GM21447 (cell line): ENCODE measurements around the gene SPEF2.

ENCODE experiments used
- ATAC-seq: cut with Tn5 transposase; IDR thresholded peaks from one replicate; pipeline ENCODE4 v1.9.1; 2021; ENCODE audit not compliant: unreplicated experiment

SPEF2 gene

DNA sequence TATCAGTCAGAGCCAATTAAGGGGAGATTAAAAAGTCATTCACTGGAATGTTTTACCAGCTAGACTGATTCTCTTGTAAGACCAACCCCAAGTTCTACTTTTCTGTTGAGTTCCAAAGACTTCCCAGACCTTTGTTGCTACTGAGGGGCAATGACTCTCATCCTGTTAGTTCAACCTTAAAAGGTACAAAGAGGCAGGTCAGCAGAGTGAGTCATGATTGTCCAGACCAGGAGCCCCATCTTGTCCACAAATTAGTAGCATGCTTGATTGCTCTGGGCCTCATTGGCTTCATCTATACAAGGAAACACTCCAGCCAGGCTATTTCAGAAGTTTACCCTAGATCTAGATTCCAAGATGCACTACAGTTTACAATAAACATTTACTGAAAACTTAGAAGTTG, 159.1 kb downstream of the SPEF2 start:
- ATAC-seq, result no peak

GRCh38 chr5:35777358-35778087, 159.9 kb downstream of the SPEF2 start:
- peak; percentile 66 for ATAC-seq

GRCh38 chr5:35778259-35778769, 160.7 kb downstream of the SPEF2 start:
- no peak for ATAC-seq

GRCh38 chr5:35780236-35780635, 162.6 kb downstream of the SPEF2 start:
- ATAC-seq, result no peak

GRCh38 chr5:35781181-35781790, 163.6 kb downstream of the SPEF2 start:
- ATAC-seq, result no peak

GRCh38 chr5:35783551-35783950, 165.9 kb downstream of the SPEF2 start:
- ATAC-seq, result no peak

DNA sequence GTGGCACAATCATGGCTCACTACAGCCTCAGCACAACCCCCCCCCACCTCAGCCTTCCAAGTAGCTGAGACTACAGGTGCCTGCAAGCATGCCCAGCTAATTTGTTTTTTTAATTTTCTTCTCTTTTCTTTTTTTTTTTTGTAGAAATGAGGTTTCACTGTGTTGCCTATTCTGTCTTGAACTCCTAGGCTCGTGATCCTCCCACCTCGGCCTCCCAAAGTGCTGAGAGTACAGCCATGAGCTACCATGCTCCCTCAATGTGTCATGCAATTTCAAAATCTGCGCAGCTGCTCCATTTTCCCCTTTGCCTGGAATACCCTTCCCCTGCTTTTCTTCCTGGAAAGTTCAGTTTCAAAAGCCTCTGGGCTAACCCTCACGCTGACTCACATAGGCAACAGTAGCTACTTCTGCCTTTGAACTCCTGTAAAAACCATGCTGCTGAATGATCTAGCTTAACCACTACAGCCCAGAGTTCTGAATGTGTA, 168.0 kb downstream of the SPEF2 start:
- no peak for ATAC-seq

GRCh38 chr5:35788724-35789123, 171.1 kb downstream of the SPEF2 start:
- no peak for ATAC-seq

- no peak for ATAC-seq
Observed at GRCh38 chr5:35789732-35790456, 172.2 kb downstream of the SPEF2 start.

- no peak for ATAC-seq
Observed at GRCh38 chr5:35790457-35790822, 172.8 kb downstream of the SPEF2 start.

GRCh38 chr5:35794328-35794619, 176.6 kb downstream of the SPEF2 start:
- ATAC-seq, result no peak

- ATAC-seq, result no peak
Observed at GRCh38 chr5:35794684-35795375, 177.2 kb downstream of the SPEF2 start.

DNA sequence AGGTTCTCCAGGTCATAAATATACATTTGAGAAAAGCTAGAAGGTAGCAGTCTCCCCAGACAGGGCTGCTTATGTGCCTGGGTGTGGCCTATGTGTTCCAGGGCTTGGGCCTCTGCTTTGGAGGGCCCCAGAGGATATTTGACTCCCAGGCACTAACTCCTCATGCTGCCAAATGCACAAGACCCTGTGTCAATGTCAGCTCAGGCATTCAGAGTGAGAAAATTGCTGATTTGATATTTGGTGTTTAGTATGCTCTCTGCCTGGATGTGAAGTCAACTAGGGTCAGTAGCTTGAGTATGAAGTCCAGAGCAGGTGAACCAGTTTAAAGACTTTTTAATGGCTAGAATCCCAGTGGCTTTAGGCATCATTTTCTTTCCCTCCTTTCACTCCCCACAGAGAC, 181.5 kb downstream of the SPEF2 start:
- ATAC-seq, result no peak

GRCh38 chr5:35799753-35800152, 182.1 kb downstream of the SPEF2 start:
- ATAC-seq, result no peak

- no peak for ATAC-seq
Observed at GRCh38 chr5:35803191-35803651, 185.6 kb downstream of the SPEF2 start.

- no peak for ATAC-seq
Observed at GRCh38 chr5:35804201-35804653, 186.6 kb downstream of the SPEF2 start.

- ATAC-seq, result no peak
Observed at GRCh38 chr5:35804841-35805240, 187.2 kb downstream of the SPEF2 start.

GRCh38 chr5:35810601-35811000, 192.9 kb downstream of the SPEF2 start:
- no peak for ATAC-seq

DNA sequence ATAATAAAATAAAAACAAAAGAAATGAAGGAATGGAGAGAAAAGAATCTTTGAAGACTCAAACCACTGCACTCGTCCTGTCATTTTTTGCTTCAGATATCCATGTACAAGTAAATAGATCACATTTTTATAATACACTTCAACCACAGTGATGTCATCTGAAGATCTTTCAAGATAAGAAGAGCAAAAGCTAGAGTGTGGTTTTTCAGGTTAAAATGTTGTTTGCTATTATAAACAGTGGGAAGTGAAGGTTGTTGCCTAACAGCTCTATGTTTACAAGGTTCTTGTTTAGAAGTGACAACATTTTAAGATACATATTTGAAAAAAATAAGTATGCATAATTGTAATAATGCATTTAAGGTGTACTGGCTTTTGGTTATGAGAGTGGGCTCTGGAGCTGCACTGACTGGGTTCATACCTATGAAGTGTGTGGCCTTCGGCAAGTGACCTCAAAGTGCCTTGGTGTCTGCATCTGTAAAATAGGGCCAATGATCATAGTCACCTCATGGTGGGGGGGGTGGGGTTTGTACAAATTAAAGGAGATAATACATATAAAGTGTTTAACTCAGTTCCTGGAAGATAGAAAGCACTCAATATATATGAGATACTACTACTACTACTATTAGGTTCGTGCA, 193.6 kb downstream of the SPEF2 start:
- ATAC-seq, result no peak

DNA sequence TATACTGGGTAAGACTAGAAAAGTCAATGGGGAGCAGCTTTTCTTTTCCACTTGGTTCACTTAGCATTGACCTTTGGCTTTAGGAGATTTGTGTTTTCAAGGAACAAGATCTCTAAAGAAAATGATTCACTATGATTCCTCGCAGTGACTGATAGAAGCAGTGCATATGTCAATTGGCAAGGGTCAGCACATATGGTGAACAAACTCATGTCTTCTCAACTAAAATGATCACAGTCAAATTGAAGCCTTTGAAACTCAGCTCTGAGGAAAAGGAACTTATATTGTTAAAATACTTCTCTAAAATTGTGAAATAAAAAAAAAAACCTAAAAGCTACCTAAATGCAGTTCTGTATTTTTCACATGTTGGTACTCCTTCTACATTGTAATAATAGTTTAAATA, 195.9 kb downstream of the SPEF2 start:
- no peak for ATAC-seq
